IPS-18c (cell line): Measurements from ENCODE around the gene NDUFB6.
A peak's percentile ranks its signal among the peaks of the same experiment; 100 is the strongest.
"Not testable (repeated sequence)": the region's sequence is repeated elsewhere in the genome, so short reads cannot be mapped to it uniquely, and the experiment has no call there.

Experiments used
- H3K4me3 ChIP-seq: 2 replicates; pipeline ENCODE4 v1.7.0; 2013; ENCODE audit warnings: low read depth, mild to moderate bottlenecking, low read length, moderate library complexity; ENCODE audit not compliant: insufficient read depth
- H3K9me3 ChIP-seq: one replicate; pipeline ENCODE4 v1.6.1; 2013; ENCODE audit warnings: mild to moderate bottlenecking, low read length, moderate library complexity; ENCODE audit not compliant: control insufficient read depth, insufficient read depth

Gene NDUFB6

DNA sequence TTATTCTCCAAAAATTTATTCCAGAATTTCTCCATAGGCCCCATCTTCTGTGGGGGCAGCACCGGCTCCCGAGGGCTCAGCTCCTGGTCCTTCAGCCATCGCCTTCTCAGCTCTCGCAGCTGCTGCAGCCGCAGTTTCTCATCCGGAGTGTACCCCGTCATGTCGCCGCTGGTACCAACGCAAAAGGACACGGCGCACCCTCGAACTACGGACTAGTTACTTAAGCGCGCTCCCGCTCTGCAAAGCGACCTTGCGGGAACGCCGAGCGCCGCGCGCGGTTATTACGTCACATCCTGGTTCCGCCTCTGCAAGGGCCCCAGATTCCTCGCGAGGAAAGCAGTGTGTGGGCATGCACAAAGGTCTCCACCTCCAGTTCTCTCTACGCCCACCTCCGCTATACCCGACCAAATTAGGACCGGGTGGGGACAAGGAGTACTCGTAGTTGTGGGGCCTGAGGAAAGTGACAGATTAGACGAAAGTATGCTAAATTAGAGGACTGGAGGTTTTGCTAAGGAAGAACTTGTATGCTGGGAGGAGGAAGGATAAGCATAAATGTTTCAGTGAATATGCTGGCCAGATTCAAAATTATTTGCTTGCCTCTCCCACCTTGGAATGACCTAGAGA lies at the start of gene NDUFB6:
Gene NDUFB6 (minus strand): TSS at position 260 of the 624 bp plus-strand sequence. CDS start 99 bp downstream, at position 161.
- no peaks in the 10 kb centered on the region for H3K9me3 ChIP-seq
- peak within 1 kb of the TSS; percentile 95 for H3K4me3 ChIP-seq

GRCh38 chr9:32618261-32618660 lies 45.3 kb upstream of the NDUFB6 start:
- no peak overlapping the region for H3K4me3 ChIP-seq
- no peaks in the 10 kb centered on the region for H3K9me3 ChIP-seq

GRCh38 chr9:32606811-32607210 lies 33.9 kb upstream of the NDUFB6 start:
- H3K4me3 ChIP-seq: no peak overlapping the region
- H3K9me3 ChIP-seq: peaks cover 2% of the 10 kb centered on the region

GRCh38 chr9:32603914-32604852 lies 31.2 kb upstream of the NDUFB6 start:
- Histone ChIP-seq H3K9me3 (peaks cover 2% of the 10 kb centered on the region), H3K4me3 (no peak overlapping the region)

GRCh38 chr9:32599021-32599420 lies 26.1 kb upstream of the NDUFB6 start:
- not testable (repeated sequence) for H3K9me3 ChIP-seq, H3K4me3 ChIP-seq

DNA sequence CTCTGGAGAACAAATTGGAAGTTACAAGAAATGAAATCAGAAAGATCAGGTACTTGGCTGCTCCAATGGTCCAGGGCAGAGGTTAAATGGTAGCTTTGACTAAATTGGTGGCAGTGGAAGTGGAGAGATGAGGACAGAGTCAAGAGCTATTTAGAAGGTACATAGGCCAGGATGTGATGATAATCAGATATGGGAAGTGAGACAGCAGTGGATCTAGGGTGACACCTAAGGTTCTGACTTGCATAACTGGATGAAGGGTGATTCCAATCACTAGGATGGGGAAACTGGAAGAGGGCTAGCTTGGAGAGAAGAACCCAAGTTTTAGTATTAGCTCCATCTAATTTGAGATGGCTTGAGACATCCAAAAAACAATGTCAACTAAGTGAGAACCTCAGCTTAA lies 24.0 kb upstream of the NDUFB6 start:
- H3K9me3 ChIP-seq: no peaks in the 10 kb centered on the region
- H3K4me3 ChIP-seq: no peak overlapping the region

GRCh38 chr9:32596096-32596865 lies 23.3 kb upstream of the NDUFB6 start:
- Histone ChIP-seq H3K9me3 (no peaks in the 10 kb centered on the region), H3K4me3 (no peak overlapping the region)

DNA sequence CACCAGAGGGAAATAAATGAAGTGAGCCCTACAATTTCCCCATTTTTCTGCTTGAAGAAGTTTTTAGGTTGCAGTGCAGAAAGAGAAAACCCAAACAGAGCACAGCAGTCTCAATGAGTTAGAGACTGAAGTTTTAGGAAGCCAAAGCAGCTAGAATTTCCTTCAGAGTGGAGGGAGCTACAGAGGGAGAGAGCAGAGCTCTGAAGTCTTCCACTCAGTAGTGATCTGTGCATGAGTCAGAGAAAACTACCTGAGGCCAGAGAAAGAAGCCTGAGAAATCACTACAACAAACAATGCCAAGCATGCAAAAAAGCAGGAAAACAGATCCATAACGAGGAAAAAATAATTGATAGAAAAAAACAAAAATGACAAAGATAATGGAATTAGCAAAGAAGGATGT lies 17.9 kb upstream of the NDUFB6 start:
- H3K9me3 ChIP-seq: no peaks in the 10 kb centered on the region

DNA sequence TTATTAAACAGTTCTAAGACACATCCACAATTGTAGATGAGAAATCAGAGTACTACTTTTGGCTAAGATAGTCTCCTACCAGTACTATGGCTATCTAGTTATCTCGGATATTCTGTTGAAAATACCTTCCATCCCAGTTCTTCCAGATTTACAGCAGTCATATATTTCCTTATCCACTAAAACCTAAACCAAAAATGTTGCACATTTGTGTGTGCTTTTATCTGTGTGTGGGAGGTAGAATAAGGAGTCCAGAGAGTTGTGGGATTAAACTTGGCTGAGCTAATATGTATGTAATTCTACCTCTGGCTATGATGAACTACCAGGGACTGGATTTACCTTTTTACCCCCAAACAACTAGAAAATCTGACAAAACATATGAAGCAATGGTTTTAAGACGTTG lies 17.5 kb upstream of the NDUFB6 start:
- Histone ChIP-seq H3K9me3 (no peaks in the 10 kb centered on the region), H3K4me3 (no peak overlapping the region)

More for the DNA sequence above, 17.9 kb upstream of the NDUFB6 start:
- H3K4me3 ChIP-seq: no peak overlapping the region

DNA sequence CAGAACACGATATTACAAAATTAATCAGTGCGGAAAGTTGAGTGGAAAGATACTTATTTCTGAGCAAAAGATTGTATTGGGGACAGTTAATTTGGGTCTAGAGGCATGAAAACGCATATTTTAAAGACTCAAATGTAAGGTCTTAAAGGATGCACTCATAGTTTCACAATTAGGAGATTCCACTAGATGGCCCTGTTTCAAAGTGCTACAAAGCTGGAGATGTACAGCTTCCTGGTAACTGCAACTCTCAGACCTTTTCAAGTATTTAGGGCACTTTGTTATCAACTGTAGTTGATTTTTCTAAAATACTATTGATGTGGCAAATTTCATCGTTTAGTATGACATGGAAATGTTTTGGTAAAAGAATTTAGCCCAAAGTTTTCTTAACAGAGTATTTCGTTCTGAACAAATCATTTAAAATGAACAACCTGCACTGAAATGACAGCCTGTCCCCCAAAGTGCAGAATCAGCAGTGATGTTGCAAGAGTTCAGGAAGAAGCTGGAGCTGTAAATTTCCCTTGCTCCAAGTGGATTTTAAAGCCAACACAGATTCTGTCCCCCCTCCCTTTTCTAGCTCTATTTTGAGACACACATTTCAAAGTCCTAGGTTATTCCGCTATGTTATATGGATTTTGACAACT lies 16.2 kb upstream of the NDUFB6 start:
- Histone ChIP-seq H3K9me3 (no peaks in the 10 kb centered on the region), H3K4me3 (no peak overlapping the region)

GRCh38 chr9:32587901-32588300 lies 14.9 kb upstream of the NDUFB6 start:
- Histone ChIP-seq H3K4me3 (no peak overlapping the region), H3K9me3 (no peaks in the 10 kb centered on the region)

- Histone ChIP-seq H3K4me3 (no peak overlapping the region), H3K9me3 (no peaks in the 10 kb centered on the region)
Observed at GRCh38 chr9:32584784-32585183, 11.8 kb upstream of the NDUFB6 start.

- no peaks in the 10 kb centered on the region for H3K9me3 ChIP-seq
- no peak overlapping the region for H3K4me3 ChIP-seq
Observed at GRCh38 chr9:32581512-32582143, 8.7 kb upstream of the NDUFB6 start.

DNA sequence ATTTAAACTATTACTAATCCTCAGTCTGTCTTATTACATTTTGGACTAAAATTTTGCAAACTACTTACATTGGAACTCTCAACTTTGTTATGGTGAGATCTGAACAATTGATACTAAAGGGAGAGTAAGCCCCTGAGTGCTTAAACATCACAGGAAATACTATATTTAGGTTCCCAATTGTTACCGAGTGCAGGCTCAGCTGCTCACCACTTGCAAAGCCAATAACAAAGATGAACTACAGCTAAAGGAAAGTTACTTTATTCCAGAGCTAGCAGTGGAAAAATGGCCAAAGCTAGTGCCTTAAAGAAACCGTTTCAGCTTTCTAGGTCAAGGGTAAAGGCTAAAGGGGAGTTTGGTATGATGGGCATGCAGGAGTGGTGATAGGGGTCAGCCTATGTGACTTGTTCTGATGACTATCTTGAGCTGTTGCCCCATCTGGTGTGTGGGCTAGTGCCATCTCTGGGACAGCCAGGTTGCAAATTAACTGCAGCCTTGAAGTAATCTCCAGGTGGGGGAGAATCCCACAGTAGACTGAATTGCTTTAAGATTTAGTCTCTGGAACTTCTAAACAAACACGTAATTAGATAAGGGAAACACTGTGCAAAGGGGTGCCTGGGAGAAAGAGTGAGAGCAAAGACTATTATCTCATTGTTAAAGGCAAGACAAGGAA lies 7.8 kb upstream of the NDUFB6 start:
- H3K9me3 ChIP-seq: no peaks in the 10 kb centered on the region
- H3K4me3 ChIP-seq: no peak overlapping the region

- H3K4me3 ChIP-seq: no peak overlapping the region
- H3K9me3 ChIP-seq: no peaks in the 10 kb centered on the region
Observed at GRCh38 chr9:32579706-32580331, 6.9 kb upstream of the NDUFB6 start.

GRCh38 chr9:32578976-32579375 lies 6.0 kb upstream of the NDUFB6 start:
- H3K4me3 ChIP-seq: no peak overlapping the region
- no peaks in the 10 kb centered on the region for H3K9me3 ChIP-seq
